SK-N-SH treated with all-trans-retinoic acid at 6 μM for 48 hours (cell line): ENCODE results near the gene YBX1.

Source experiments
- ATAC-seq: fragments of 200-7000 bp; cut with Tn5 transposase; 3 replicates; pipeline ENCODE4 v1.9.1; 2020; ENCODE audit warnings: mild to moderate bottlenecking, moderate library complexity
- ARNTL ChIP-seq: fragments of 450-650 bp; formaldehyde crosslinking; IDR thresholded peaks from 2 replicates; pipeline ENCODE4 v1.5.0; 2020; ENCODE audit warnings: low read depth, mild to moderate bottlenecking, moderate library complexity, borderline replicate concordance
- BACH2 ChIP-seq: fragments of 250-450 bp; sonication (Bioruptor Pico); IDR thresholded peaks from 2 replicates; pipeline ENCODE4 v1.9.0; 2021; ENCODE audit warnings: mild to moderate bottlenecking, borderline replicate concordance
- CSDC2 ChIP-seq: fragments of 250-450 bp; sonication (Bioruptor Pico); IDR thresholded peaks from 2 replicates; pipeline ENCODE4 v1.5.0; 2020; ENCODE audit warnings: mild to moderate bottlenecking, moderate library complexity
- ESRRG ChIP-seq: fragments of 250-450 bp; sonication (Bioruptor Pico); IDR thresholded peaks from 2 replicates; pipeline ENCODE4 v1.6.1; 2021; ENCODE audit warnings: mild to moderate bottlenecking
- GLIS3 ChIP-seq: fragments of 250-450 bp; sonication (Bioruptor Pico); IDR thresholded peaks from 2 replicates; pipeline ENCODE4 v1.5.0; 2020; ENCODE audit warnings: mild to moderate bottlenecking, moderate library complexity
- ISL1 ChIP-seq: fragments of 250-450 bp; sonication (Bioruptor Pico); IDR thresholded peaks from 2 replicates; pipeline ENCODE4 v2.1.2; 2022; ENCODE audit warnings: mild to moderate bottlenecking, moderate library complexity
- OSR1 ChIP-seq: fragments of 250-450 bp; sonication (Bioruptor Pico); IDR thresholded peaks from 2 replicates; pipeline ENCODE4 v1.8.0; 2022; ENCODE audit warnings: moderate library complexity, mild to moderate bottlenecking, inconsistent platforms
- PPARA ChIP-seq: fragments of 250-450 bp; sonication (Bioruptor Pico); IDR thresholded peaks from 2 replicates; pipeline ENCODE4 v1.5.0; 2020; ENCODE audit warnings: mild to moderate bottlenecking, borderline replicate concordance
- RARB ChIP-seq: fragments of 250-450 bp; sonication (Bioruptor Pico); IDR thresholded peaks from 2 replicates; pipeline ENCODE4 v1.8.0; 2021; ENCODE audit warnings: mild to moderate bottlenecking, moderate library complexity
- SNAI2 ChIP-seq: fragments of 250-450 bp; sonication (Bioruptor Pico); IDR thresholded peaks from 2 replicates; pipeline ENCODE4 v1.5.0; 2020; ENCODE audit warnings: mild to moderate bottlenecking, moderate library complexity
- TCF4 ChIP-seq: fragments of 250-450 bp; sonication (Bioruptor Pico); IDR thresholded peaks from 2 replicates; pipeline ENCODE4 v1.8.0; 2021; ENCODE audit warnings: mild to moderate bottlenecking, moderate library complexity, borderline replicate concordance
- TSHZ2 ChIP-seq: fragments of 250-450 bp; sonication (Bioruptor Pico); IDR thresholded peaks from 2 replicates; pipeline ENCODE4 v1.5.0; 2020; ENCODE audit warnings: mild to moderate bottlenecking, moderate library complexity
- ZC3H10 ChIP-seq: fragments of 250-450 bp; sonication (Bioruptor Pico); IDR thresholded peaks from 2 replicates; pipeline ENCODE4 v1.5.1; 2021; ENCODE audit warnings: mild to moderate bottlenecking, moderate library complexity
- ZFP3 ChIP-seq: fragments of 250-450 bp; sonication (Bioruptor Pico); IDR thresholded peaks from 2 replicates; pipeline ENCODE4 v1.5.0; 2020; ENCODE audit warnings: mild to moderate bottlenecking, moderate library complexity
- ZFP30 ChIP-seq: fragments of 450-650 bp; formaldehyde crosslinking; IDR thresholded peaks from 2 replicates; pipeline ENCODE4 v1.5.0; 2022; ENCODE audit warnings: mild to moderate bottlenecking, moderate library complexity
- ZNF565 ChIP-seq: fragments of 450-650 bp; formaldehyde crosslinking; conservative IDR thresholded peaks from 2 replicates; pipeline ENCODE4 v1.5.0; 2020; ENCODE audit warnings: low read depth, mild to moderate bottlenecking, moderate library complexity
- ZNF70 ChIP-seq: fragments of 450-650 bp; formaldehyde crosslinking; IDR thresholded peaks from 2 replicates; pipeline ENCODE4 v1.5.0; 2020; ENCODE audit warnings: mild to moderate bottlenecking, moderate library complexity
- ZNF8 ChIP-seq: fragments of 450-650 bp; formaldehyde crosslinking; IDR thresholded peaks from 2 replicates; pipeline ENCODE4 v1.5.0; 2020; ENCODE audit warnings: mild to moderate bottlenecking, moderate library complexity
- TF ChIP-seq, protein P1 (sequence below): fragments of 250-450 bp; sonication (Bioruptor Pico); IDR thresholded peaks from 2 replicates; pipeline ENCODE4 v1.5.1; 2021; ENCODE audit warnings: mild to moderate bottlenecking, moderate library complexity
- TF ChIP-seq, protein P2 (sequence below): fragments of 250-450 bp; sonication (Bioruptor Pico); IDR thresholded peaks from 2 replicates; pipeline ENCODE4 v1.5.1; 2020; ENCODE audit warnings: low read depth, mild to moderate bottlenecking, moderate library complexity
- TF ChIP-seq, protein P3 (sequence below): fragments of 250-450 bp; sonication (Bioruptor Pico); IDR thresholded peaks from 2 replicates; pipeline ENCODE4 v1.8.0; 2021; ENCODE audit warnings: low read depth, mild to moderate bottlenecking, moderate library complexity, borderline replicate concordance

Gene YBX1

DNA sequence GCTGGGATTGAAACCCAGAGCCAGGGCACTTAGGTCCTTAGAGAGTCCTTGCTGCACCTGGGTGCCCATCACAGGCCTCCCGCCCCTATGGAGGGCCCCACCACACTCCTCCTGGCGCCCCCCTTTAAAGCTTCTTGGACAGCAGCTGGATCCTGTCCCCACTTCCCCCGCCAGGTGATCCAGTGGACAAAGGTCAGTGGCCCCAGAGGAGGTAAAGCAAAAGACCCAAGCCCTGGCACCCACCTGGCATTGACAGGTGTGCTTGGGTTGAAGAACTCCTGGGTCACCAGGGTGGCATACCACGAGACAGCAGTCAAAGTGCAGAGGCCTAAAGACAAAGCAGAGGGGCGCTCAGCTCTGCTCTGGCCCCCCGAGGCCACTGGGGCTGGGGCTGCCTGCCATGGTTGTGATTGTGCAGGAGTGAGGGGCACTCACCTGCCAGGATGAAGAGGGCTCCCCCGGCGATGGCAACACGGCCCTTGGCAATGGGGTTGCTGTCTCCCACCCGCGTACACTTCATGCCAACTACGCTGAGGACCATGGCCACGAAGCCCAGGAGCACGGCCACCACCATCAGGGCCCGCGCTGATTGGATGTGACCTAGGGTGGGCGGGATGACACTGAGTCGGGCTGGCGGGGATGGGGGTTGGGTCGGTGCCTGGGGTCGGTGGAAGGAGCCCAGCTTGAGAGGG, 55.9 kb downstream of the YBX1 start:
- no peak for ATAC-seq
- TF ChIP-seq TSHZ2 (CRISPR knock-in tag) = no peak
- TF ChIP-seq, protein P1, sequence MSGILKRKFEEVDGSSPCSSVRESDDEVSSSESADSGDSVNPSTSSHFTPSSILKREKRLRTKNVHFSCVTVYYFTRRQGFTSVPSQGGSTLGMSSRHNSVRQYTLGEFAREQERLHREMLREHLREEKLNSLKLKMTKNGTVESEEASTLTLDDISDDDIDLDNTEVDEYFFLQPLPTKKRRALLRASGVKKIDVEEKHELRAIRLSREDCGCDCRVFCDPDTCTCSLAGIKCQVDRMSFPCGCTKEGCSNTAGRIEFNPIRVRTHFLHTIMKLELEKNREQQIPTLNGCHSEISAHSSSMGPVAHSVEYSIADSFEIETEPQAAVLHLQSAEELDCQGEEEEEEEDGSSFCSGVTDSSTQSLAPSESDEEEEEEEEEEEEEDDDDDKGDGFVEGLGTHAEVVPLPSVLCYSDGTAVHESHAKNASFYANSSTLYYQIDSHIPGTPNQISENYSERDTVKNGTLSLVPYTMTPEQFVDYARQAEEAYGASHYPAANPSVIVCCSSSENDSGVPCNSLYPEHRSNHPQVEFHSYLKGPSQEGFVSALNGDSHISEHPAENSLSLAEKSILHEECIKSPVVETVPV = no peak
- TF ChIP-seq CSDC2 (CRISPR knock-in tag) = no peak
- no peak for TF ChIP-seq OSR1 (CRISPR knock-in tag)
- no peak for TF ChIP-seq ZC3H10 (CRISPR knock-in tag)
- no peak for TF ChIP-seq SNAI2
- no peak for TF ChIP-seq ZNF70 (CRISPR knock-in tag)
- no peak for TF ChIP-seq ZNF8
- no peak for TF ChIP-seq ZFP3 (CRISPR knock-in tag)
- no peak for TF ChIP-seq TCF4 (CRISPR knock-in tag)
- TF ChIP-seq, protein P2, sequence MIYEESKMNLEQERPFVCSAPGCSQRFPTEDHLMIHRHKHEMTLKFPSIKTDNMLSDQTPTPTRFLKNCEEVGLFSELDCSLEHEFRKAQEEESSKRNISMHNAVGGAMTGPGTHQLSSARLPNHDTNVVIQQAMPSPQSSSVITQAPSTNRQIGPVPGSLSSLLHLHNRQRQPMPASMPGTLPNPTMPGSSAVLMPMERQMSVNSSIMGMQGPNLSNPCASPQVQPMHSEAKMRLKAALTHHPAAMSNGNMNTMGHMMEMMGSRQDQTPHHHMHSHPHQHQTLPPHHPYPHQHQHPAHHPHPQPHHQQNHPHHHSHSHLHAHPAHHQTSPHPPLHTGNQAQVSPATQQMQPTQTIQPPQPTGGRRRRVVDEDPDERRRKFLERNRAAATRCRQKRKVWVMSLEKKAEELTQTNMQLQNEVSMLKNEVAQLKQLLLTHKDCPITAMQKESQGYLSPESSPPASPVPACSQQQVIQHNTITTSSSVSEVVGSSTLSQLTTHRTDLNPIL (CRISPR knock-in tag) = no peak
- TF ChIP-seq, protein P3, sequence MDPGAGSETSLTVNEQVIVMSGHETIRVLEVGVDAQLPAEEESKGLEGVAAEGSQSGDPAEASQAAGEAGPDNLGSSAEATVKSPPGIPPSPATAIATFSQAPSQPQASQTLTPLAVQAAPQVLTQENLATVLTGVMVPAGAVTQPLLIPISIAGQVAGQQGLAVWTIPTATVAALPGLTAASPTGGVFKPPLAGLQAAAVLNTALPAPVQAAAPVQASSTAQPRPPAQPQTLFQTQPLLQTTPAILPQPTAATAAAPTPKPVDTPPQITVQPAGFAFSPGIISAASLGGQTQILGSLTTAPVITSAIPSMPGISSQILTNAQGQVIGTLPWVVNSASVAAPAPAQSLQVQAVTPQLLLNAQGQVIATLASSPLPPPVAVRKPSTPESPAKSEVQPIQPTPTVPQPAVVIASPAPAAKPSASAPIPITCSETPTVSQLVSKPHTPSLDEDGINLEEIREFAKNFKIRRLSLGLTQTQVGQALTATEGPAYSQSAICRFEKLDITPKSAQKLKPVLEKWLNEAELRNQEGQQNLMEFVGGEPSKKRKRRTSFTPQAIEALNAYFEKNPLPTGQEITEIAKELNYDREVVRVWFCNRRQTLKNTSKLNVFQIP (CRISPR knock-in tag) = no peak
- TF ChIP-seq ISL1 = no peak
- no peak for TF ChIP-seq BACH2 (CRISPR knock-in tag)
- no peak for TF ChIP-seq PPARA (CRISPR knock-in tag)
- TF ChIP-seq ZFP30 (CRISPR knock-in tag) = no peak
- TF ChIP-seq, all 23 proteins: peak for 0

GRCh38 chr1:42738678-42739226, 56.5 kb downstream of the YBX1 start:
- TF ChIP-seq ZFP30 (CRISPR knock-in tag) (no peak), TCF4 (CRISPR knock-in tag) (no peak)
- no peak for ATAC-seq

DNA sequence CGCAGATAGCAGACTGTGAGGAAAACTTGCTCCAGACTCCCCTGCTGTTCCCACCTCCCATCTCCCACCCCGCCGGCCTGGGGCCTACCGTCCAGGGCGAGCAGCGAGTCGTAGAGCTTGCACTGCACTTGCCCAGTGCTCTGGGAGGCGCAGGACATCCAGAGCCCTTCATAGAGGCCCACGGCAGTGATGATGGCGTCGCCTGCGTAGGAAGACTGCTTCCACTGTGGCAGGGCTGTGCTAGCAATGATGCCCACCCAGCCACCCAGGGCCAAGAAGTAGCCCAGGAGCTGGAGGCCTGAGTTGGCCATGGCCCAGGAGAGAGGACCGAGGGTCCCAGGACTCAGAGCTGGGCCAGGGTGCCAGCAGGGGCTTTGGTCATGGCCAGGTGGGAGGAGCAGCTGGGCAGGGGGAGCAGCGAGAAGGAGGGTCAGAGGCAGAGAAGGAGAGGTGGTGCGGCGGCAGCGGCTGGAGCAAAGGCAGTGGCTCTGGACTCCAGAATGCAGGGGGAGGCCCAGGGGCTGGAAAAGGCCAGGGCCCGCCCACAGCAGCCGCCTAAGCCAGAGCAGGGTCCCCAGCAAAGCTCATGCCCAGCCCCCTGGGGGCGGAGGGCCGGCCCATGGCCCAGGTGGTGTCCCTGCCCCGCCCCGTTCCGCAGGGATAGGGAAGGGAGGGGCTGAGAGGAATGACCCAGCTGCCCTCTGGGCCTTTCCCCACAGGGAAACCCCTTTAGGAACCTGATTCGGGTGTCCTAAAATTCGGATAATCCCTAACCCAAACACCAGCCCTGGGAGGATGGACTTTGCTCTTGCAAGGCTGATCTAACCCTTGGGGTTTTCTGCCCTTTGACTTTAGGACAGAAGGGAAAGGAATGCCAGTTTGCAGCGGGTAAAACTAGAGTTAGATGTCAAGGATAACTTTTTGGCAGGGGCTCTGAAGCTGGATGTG, 57.8 kb downstream of the YBX1 start, which contains the start of gene CLDN19:
CLDN19 (minus strand) TSS at position 484 of the 948 bp plus-strand sequence; CDS start at position 311, 173 bp downstream.
- TF ChIP-seq OSR1 (CRISPR knock-in tag) (no peak), ESRRG (CRISPR knock-in tag) (no peak), ZNF565 (CRISPR knock-in tag) (no peak), ZFP3 (CRISPR knock-in tag) (no peak), ZNF8 (no peak), RARB (CRISPR knock-in tag) (no peak), CSDC2 (CRISPR knock-in tag) (no peak), ZNF70 (CRISPR knock-in tag) (no peak), GLIS3 (no peak), ZC3H10 (CRISPR knock-in tag) (no peak), ARNTL (no peak), BACH2 (CRISPR knock-in tag) (no peak)
- TF ChIP-seq, protein P3 (CRISPR knock-in tag) = no peak
- TF ChIP-seq, protein P2 (CRISPR knock-in tag) = no peak
- ATAC-seq = no peak
